GM23248 (cell line): Measurements from ENCODE around the gene SLC18A3. TPM values are rescaled to one million over a fixed set of nuclear protein-coding genes. Genes with fewer than 3 reads are reported as not detected.

ENCODE experiments used
- DNase-seq: peaks from one replicate; pipeline ENCODE4 v3.0.0-alpha.2; 2015
- H2AFZ ChIP-seq: fragments of 200-600 bp; sonication (generic); 2 replicates; pipeline ENCODE4 v1.6.1; 2016; ENCODE audit warnings: antibody characterized with exemption
- H3F3A ChIP-seq: fragments of 200-600 bp; sonication (generic); 2 replicates; pipeline ENCODE4 v1.6.1; 2016; ENCODE audit warnings: mild to moderate bottlenecking, antibody characterized with exemption, mixed run types; ENCODE audit not compliant: insufficient read depth
- H3K27ac ChIP-seq: fragments of 200-600 bp; sonication (generic); 2 replicates; pipeline ENCODE4 v1.5.1; 2016; ENCODE audit warnings: mild to moderate bottlenecking
- H3K27me3 ChIP-seq: fragments of 200-600 bp; sonication (generic); replicated peaks from 2 replicates; pipeline ENCODE4 v1.6.1; 2016; ENCODE audit warnings: mild to moderate bottlenecking; ENCODE audit not compliant: insufficient read depth
- H3K36me3 ChIP-seq: fragments of 200-600 bp; sonication (generic); 2 replicates; pipeline ENCODE4 v1.6.1; 2016; ENCODE audit warnings: low read depth, mild to moderate bottlenecking
- H3K4me1 ChIP-seq: fragments of 200-600 bp; sonication (generic); 2 replicates; pipeline ENCODE4 v1.6.1; 2016; ENCODE audit warnings: mild to moderate bottlenecking; ENCODE audit not compliant: insufficient read depth
- H3K4me2 ChIP-seq: fragments of 200-600 bp; sonication (generic); one replicate; pipeline ENCODE4 v1.6.1; 2016; ENCODE audit warnings: mild to moderate bottlenecking; ENCODE audit not compliant: unreplicated experiment
- H3K4me3 ChIP-seq: fragments of 200-600 bp; sonication (generic); 2 replicates; pipeline ENCODE4 v1.5.1; 2016; ENCODE audit warnings: mild to moderate bottlenecking
- H3K79me2 ChIP-seq: fragments of 200-600 bp; sonication (generic); 2 replicates; pipeline ENCODE4 v1.6.1; 2016; ENCODE audit warnings: mild to moderate bottlenecking; ENCODE audit not compliant: insufficient read depth
- H3K9ac ChIP-seq: fragments of 200-600 bp; sonication (generic); 2 replicates; pipeline ENCODE4 v1.6.1; 2016; ENCODE audit warnings: mild to moderate bottlenecking
- H3K9me2 ChIP-seq: fragments of 200-600 bp; sonication (generic); 2 replicates; pipeline ENCODE4 v1.6.1; 2016; ENCODE audit warnings: mixed run types, mild to moderate bottlenecking, moderate library complexity; ENCODE audit not compliant: insufficient read depth
- H3K9me3 ChIP-seq: fragments of 200-600 bp; sonication (generic); one replicate; pipeline ENCODE4 v1.6.1; 2017; ENCODE audit warnings: low read depth
- H4K20me1 ChIP-seq: fragments of 200-600 bp; sonication (generic); 2 replicates; pipeline ENCODE4 v1.6.0; 2016; ENCODE audit not compliant: insufficient read depth
- EZH2 ChIP-seq: fragments of 200-600 bp; sonication (generic); IDR thresholded peaks from 2 replicates; pipeline ENCODE4 v1.6.1; 2018; ENCODE audit warnings: antibody characterized with exemption, mild to moderate bottlenecking; ENCODE audit not compliant: insufficient read depth, poor library complexity, severe bottlenecking
- EZH2phosphoT487 ChIP-seq: fragments of 200-600 bp; sonication (generic); IDR thresholded peaks from 2 replicates; pipeline ENCODE4 v1.6.1; 2018; ENCODE audit warnings: antibody characterized with exemption, moderate library complexity, mild to moderate bottlenecking, low read depth; ENCODE audit not compliant: insufficient read depth
- WGBS, 2 experiments: methylation state at CpG; one replicate each; pipeline ENCODE4 v1.1.6; 2015 to 2017; ENCODE audit warnings: low lambda C conversion rate in 2 of 2, low coverage in 1 of 2; ENCODE audit errors: missing lambda C conversion rate in 2 of 2; 5-methylcytosine and 5-hydroxymethylcytosine counted together
- in situ Hi-C: fragments of 300-500 bp; cut with MboI; formaldehyde crosslinking; loops from 2 replicates; pipeline ENCODE4 v1.15.0; 2020
- polyA plus RNA-seq: library from polyadenylated mRNA; unstranded; fragments of >200 nt; fragmentation: Nextera tagmentation; extraction: Ambion mirVana; gene quantifications from 2 replicates; pipeline ENCODE4 v1.2.1, GENCODE V29; 2016
- total RNA-seq: library from RNA; depleted of rRNA; stranded (reverse); fragments of >200 nt; shearing (Covaris generic); gene quantifications from 2 replicates; pipeline ENCODE4 v1.2.3, GENCODE V29; 2014

The SLC18A3 gene
- total and polyA plus RNA-seq, 2 experiments from 2014 or later, result not detected

DNA sequence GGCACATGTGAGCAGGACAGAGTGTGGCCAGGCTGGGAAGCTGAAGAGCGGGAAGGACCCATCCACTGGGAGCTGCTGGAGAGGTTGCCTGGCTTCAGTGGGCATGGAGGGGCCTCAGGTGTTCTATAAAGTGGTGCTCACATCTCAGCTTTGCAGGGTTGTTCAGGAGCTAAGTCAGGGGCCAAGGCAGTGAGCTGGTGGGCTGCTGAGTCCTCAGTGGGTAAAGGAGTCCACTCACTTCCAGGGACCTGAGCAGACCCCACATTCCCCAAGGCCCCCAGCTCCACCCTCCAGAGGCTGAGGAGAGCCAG is 40.6 kb downstream of the SLC18A3 start:
- Histone ChIP-seq H2AFZ (no peak overlapping the region), H3K4me2 (no peak overlapping the region), H3K27ac (no peak overlapping the region), H3K9me2 (no peaks in the 10 kb centered on the region), H3K9ac (no peak overlapping the region), H3K4me1 (no peaks in the 10 kb centered on the region), H3K79me2 (no peaks in the 10 kb centered on the region), H3K4me3 (no peak overlapping the region), H4K20me1 (no peaks in the 10 kb centered on the region), H3F3A (no peaks in the 10 kb centered on the region), H3K9me3 (no peaks in the 10 kb centered on the region), H3K27me3 (peaks cover 43% of the 10 kb centered on the region), H3K36me3 (no peaks in the 10 kb centered on the region)
- WGBS, 2 experiments, result 50 to 60% methylated on average over 1 of the region's 1 CpG
- DNase-seq, result no peak
- in situ Hi-C loops, result no loop called here
- TF ChIP-seq EZH2phosphoT487 (no peak), EZH2 (no peak)

DNA sequence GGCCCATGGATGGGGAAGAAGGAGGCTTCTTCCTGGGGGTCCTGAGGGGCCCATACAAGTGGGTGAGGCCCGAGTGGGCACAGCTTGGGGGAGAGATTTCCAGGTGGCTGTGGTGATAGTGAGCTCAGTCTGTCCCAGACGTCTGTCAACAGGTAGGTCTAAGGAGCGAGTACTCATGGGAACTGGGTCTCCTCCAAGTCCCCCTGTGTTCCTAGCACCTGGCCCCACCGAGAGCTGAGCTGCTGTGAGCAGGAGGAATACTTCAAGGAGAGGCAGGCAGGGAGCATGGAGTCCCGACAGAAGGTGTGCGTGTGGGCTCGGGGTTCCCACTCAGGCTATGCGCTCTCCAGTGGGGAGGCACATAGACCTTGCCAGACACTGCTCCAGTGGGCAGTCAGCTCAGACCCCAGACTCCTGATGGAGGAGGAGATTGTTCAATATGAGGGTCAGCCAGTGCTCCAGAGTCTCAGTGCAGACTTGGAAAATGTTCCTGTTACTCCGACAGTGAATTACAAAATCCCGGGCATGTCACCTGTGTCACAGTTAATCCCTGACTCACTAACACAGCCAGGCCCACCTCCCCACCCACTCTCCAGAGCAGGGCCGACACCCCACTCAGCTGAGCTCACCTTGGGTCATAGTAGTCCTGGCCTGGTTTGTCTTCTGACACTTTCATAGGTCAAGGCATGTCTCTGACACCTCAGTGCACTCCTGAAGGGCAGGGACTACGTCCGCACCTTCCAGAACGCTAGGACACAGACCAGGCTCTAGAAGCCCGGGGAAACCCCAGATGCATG is 41.1 kb downstream of the SLC18A3 start:
- H3K4me1 ChIP-seq, result no peaks in the 10 kb centered on the region
- H3F3A ChIP-seq, result no peaks in the 10 kb centered on the region
- peaks cover 44% of the 10 kb centered on the region for H3K27me3 ChIP-seq
- no peak for TF ChIP-seq EZH2
- H3K27ac ChIP-seq, result no peak overlapping the region
- H2AFZ ChIP-seq, result no peak overlapping the region
- in situ Hi-C loops, result no loop called here
- DNase-seq, result no peak
- no peak overlapping the region for H3K4me3 ChIP-seq
- no peaks in the 10 kb centered on the region for H4K20me1 ChIP-seq
- H3K9ac ChIP-seq, result no peak overlapping the region
- no peaks in the 10 kb centered on the region for H3K36me3 ChIP-seq
- WGBS, 2 experiments, result 34 to 39% methylated on average over 15 of the region's 15 CpGs
- no peaks in the 10 kb centered on the region for H3K9me2 ChIP-seq
- no peaks in the 10 kb centered on the region for H3K79me2 ChIP-seq
- no peaks in the 10 kb centered on the region for H3K9me3 ChIP-seq
- H3K4me2 ChIP-seq, result no peak overlapping the region

DNA sequence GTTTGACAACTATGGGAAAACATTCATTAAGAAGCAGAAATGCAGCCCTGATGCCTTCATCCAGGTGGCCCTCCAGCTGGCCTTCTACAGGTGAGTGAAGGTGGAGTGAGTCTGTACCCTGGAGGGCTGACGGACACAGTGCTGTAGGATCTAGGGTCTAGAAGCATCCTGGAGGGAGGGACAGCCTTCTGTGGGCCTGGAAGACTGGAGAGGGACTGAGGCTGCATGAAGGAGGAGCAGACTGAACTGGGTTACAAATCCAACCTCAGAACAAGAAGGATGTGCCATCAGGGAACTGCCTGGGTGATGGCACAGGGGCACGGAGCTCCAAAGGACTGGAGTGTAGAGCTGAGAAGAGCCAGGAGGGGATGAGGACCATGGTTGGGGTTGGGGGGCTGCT is 41.8 kb downstream of the SLC18A3 start:
- no peak overlapping the region for H3K4me2 ChIP-seq
- no peaks in the 10 kb centered on the region for H3K36me3 ChIP-seq
- H3K27me3 ChIP-seq, result peaks cover 42% of the 10 kb centered on the region
- no peak overlapping the region for H3K4me3 ChIP-seq
- TF ChIP-seq EZH2phosphoT487, result no peak
- TF ChIP-seq EZH2, result no peak
- no peaks in the 10 kb centered on the region for H3K4me1 ChIP-seq
- no peak overlapping the region for H3K27ac ChIP-seq
- H3F3A ChIP-seq, result no peaks in the 10 kb centered on the region
- 11 to 14% methylated on average over 2 of the region's 2 CpGs for WGBS, 2 experiments
- no peaks in the 10 kb centered on the region for H3K79me2 ChIP-seq
- no peaks in the 10 kb centered on the region for H3K9me3 ChIP-seq
- H4K20me1 ChIP-seq, result no peaks in the 10 kb centered on the region
- H3K9me2 ChIP-seq, result no peaks in the 10 kb centered on the region
- no peak overlapping the region for H2AFZ ChIP-seq
- no peak for DNase-seq
- H3K9ac ChIP-seq, result no peak overlapping the region
- in situ Hi-C loops, result no loop called here

DNA sequence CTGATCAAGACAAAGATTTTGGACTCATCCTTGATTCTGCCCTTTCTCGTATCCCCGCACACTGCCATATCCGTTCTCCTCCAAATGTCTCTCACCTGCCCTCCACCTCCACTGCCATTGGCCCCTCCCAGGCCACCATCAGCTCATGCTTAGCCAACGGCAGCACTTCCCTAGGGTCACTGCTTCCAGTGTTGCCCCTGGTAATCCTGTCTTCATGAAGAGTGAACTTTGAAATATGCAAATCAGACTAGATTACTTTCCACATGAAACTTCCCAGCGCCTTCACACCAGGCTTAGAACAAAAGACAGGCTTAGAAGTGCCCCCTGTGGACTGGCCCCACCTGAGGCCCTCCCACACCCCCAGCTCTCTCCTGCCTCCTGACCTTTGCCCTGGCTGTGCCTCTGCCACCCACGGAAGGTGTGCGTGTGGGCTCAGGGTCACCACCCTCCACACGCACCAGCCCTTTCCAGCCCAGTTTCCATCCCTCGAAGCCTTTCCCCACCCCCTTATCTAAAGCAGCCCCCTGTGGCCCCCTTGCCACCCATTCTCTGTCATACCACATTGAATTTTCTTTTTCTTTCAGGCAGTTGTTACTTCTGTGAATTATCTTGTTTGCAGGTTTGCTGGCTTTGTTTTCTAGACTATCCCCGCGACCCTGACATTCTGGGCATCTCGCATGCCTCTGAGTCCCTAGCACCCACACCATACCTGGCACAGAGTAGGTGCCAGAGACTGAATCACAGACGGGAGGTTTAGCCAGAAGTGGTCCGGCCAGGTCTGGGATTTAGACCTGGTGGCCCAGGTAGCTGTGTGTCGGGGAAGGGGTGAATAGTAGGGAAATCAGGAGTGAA is 42.5 kb downstream of the SLC18A3 start:
- DNase-seq, result no peak
- TF ChIP-seq EZH2, result no peak
- TF ChIP-seq EZH2phosphoT487, result no peak
- H3K36me3 ChIP-seq, result no peaks in the 10 kb centered on the region
- no peak overlapping the region for H3K9ac ChIP-seq
- H3K4me2 ChIP-seq, result no peak overlapping the region
- no peaks in the 10 kb centered on the region for H3K4me1 ChIP-seq
- no peaks in the 10 kb centered on the region for H4K20me1 ChIP-seq
- H3K4me3 ChIP-seq, result no peak overlapping the region
- H3K27ac ChIP-seq, result no peak overlapping the region
- H3K79me2 ChIP-seq, result no peaks in the 10 kb centered on the region
- no peaks in the 10 kb centered on the region for H3F3A ChIP-seq
- no peaks in the 10 kb centered on the region for H3K9me3 ChIP-seq
- in situ Hi-C loops, result no loop called here
- H3K27me3 ChIP-seq, result peaks cover 44% of the 10 kb centered on the region
- H3K9me2 ChIP-seq, result no peaks in the 10 kb centered on the region
- 44 to 46% methylated on average over 15 of the region's 15 CpGs for WGBS, 2 experiments
- no peak overlapping the region for H2AFZ ChIP-seq
